ENCODE results near the gene PTPN14.

DNA sequence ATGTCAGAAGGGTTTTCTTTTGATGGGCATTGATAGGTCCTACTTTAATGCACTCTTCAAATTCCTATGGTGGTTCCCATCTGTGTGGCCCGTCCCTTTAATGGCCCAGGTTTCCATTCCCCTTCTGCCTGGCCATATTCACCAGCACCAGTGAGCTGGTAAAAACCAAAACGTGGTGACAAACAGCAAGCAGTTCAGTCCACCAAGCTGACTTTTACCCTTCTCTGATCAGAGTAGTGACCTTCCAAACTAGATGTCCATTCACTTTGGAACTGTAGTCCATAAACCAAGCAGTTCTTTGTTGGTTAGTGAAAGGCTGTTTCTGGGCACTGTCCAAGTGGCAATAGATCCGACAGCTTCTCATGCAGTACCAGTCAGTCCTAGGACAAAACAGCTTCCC is 209.9 kb downstream of the PTPN14 start:
- TF ChIP-seq, protein P1, sequence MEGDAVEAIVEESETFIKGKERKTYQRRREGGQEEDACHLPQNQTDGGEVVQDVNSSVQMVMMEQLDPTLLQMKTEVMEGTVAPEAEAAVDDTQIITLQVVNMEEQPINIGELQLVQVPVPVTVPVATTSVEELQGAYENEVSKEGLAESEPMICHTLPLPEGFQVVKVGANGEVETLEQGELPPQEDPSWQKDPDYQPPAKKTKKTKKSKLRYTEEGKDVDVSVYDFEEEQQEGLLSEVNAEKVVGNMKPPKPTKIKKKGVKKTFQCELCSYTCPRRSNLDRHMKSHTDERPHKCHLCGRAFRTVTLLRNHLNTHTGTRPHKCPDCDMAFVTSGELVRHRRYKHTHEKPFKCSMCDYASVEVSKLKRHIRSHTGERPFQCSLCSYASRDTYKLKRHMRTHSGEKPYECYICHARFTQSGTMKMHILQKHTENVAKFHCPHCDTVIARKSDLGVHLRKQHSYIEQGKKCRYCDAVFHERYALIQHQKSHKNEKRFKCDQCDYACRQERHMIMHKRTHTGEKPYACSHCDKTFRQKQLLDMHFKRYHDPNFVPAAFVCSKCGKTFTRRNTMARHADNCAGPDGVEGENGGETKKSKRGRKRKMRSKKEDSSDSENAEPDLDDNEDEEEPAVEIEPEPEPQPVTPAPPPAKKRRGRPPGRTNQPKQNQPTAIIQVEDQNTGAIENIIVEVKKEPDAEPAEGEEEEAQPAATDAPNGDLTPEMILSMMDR (IDR thresholded peaks at IDR 0.05), result no peak
- TF ChIP-seq POLR2A (IDR thresholded peaks at IDR 0.05), result no peak
